Measurements from ENCODE around the gene CAMP. TPM values are rescaled to one million over a fixed set of nuclear protein-coding genes. Genes with fewer than 3 reads are reported as not detected.

CAMP gene
- total and polyA plus RNA-seq, 2 of the 13 experiments (the other 11 are each of a cell fraction or from before 2014, with no cell fraction given), result not detected

DNA sequence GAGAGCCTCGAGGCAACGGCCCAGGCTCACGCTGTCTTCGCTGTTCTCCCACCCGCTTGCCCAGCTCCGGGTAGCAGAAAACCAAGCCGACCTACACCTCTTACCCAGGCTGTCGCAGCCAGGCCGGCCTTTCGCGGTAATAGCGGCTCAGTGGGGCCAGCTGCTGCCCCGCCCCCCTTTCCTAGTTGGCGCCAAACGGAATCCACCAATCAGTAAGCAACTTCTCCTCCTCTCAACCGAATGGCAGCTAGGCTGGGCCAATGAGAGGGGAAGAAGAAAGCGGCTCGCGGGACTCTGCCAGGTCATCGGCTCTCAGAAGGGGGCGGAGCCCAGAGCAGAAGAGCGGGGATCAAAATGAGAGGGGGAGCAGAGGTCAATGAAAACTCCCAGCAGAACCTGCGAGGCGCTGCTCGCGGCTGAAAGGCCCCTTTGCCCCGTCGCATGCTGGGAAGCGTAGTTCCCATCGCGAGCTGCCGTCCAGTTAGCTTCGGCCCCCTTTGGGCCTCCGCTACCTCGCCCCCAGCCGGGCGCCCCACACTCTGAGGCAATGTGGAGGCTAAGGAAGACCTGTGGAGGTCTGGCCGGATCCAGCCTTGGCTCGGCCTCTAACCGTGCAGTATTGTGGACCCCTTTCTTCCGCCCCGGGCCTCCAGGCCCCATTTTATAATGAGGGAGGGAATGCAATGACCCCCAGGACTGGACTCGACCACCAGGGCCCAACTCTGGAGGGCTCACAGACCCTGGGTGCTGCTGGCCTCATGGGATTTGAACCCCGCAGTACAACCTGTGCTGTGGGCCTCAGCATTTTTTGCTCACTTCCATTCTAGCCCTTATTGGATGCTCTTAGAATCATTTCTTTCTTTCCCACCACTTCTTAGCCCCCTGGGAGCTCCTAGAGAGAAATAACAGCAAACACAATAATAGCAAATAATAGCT, 34.8 kb upstream of the CAMP start, which contains the start of gene CDC25A (continued):
- TF ChIP-seq, protein P1, sequence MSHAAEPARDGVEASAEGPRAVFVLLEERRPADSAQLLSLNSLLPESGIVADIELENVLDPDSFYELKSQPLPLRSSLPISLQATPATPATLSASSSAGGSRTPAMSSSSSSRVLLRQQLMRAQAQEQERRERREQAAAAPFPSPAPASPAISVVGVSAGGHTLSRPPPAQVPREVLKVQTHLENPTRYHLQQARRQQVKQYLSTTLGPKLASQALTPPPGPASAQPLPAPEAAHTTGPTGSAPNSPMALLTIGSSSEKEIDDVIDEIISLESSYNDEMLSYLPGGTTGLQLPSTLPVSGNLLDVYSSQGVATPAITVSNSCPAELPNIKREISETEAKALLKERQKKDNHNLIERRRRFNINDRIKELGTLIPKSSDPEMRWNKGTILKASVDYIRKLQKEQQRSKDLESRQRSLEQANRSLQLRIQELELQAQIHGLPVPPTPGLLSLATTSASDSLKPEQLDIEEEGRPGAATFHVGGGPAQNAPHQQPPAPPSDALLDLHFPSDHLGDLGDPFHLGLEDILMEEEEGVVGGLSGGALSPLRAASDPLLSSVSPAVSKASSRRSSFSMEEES (CRISPR knock-in tag; IDR thresholded peaks at IDR 0.05), result peak; percentile 14; the same call in 1 of the 2 replicates
- TF ChIP-seq ZNF292 (CRISPR knock-in tag; IDR thresholded peaks at IDR 0.05; ENCODE audit: borderline replicate concordance, low read depth) (peak; percentile 33; the same call in 1 of the 2 replicates), RCOR2 (CRISPR knock-in tag; IDR thresholded peaks at IDR 0.05) (0 out of 2 replicates have a peak, but pooled peaks have one; percentile 33), ZNF20 (CRISPR knock-in tag; IDR thresholded peaks at IDR 0.05) (no peak), ZFX (CRISPR knock-in tag; IDR thresholded peaks at IDR 0.05; ENCODE audit: low read depth) (peak; percentile 93), MLLT10 (CRISPR knock-in tag; IDR thresholded peaks at IDR 0.05) (no peak), MYPOP (CRISPR knock-in tag; IDR thresholded peaks at IDR 0.05) (0 out of 2 replicates have a peak, but pooled peaks have one; percentile 44), ZNF503 (CRISPR knock-in tag; IDR thresholded peaks at IDR 0.05) (no peak), PPARG (CRISPR knock-in tag; conservative IDR thresholded peaks at IDR 0.05) (peak; percentile 30; the same call in 1 of the 2 replicates), GATAD1 (CRISPR knock-in tag; IDR thresholded peaks at IDR 0.05) (peak; percentile 50; the same call in 1 of the 2 replicates)
- TF ChIP-seq, protein P2, sequence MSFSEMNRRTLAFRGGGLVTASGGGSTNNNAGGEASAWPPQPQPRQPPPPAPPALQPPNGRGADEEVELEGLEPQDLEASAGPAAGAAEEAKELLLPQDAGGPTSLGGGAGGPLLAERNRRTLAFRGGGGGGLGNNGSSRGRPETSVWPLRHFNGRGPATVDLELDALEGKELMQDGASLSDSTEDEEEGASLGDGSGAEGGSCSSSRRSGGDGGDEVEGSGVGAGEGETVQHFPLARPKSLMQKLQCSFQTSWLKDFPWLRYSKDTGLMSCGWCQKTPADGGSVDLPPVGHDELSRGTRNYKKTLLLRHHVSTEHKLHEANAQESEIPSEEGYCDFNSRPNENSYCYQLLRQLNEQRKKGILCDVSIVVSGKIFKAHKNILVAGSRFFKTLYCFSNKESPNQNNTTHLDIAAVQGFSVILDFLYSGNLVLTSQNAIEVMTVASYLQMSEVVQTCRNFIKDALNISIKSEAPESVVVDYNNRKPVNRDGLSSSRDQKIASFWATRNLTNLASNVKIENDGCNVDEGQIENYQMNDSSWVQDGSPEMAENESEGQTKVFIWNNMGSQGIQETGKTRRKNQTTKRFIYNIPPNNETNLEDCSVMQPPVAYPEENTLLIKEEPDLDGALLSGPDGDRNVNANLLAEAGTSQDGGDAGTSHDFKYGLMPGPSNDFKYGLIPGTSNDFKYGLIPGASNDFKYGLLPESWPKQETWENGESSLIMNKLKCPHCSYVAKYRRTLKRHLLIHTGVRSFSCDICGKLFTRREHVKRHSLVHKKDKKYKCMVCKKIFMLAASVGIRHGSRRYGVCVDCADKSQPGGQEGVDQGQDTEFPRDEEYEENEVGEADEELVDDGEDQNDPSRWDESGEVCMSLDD (CRISPR knock-in tag; IDR thresholded peaks at IDR 0.05; ENCODE audit: borderline replicate concordance), result peak; percentile 61; the same call in 1 of the 2 replicates
- TF ChIP-seq, protein P3, sequence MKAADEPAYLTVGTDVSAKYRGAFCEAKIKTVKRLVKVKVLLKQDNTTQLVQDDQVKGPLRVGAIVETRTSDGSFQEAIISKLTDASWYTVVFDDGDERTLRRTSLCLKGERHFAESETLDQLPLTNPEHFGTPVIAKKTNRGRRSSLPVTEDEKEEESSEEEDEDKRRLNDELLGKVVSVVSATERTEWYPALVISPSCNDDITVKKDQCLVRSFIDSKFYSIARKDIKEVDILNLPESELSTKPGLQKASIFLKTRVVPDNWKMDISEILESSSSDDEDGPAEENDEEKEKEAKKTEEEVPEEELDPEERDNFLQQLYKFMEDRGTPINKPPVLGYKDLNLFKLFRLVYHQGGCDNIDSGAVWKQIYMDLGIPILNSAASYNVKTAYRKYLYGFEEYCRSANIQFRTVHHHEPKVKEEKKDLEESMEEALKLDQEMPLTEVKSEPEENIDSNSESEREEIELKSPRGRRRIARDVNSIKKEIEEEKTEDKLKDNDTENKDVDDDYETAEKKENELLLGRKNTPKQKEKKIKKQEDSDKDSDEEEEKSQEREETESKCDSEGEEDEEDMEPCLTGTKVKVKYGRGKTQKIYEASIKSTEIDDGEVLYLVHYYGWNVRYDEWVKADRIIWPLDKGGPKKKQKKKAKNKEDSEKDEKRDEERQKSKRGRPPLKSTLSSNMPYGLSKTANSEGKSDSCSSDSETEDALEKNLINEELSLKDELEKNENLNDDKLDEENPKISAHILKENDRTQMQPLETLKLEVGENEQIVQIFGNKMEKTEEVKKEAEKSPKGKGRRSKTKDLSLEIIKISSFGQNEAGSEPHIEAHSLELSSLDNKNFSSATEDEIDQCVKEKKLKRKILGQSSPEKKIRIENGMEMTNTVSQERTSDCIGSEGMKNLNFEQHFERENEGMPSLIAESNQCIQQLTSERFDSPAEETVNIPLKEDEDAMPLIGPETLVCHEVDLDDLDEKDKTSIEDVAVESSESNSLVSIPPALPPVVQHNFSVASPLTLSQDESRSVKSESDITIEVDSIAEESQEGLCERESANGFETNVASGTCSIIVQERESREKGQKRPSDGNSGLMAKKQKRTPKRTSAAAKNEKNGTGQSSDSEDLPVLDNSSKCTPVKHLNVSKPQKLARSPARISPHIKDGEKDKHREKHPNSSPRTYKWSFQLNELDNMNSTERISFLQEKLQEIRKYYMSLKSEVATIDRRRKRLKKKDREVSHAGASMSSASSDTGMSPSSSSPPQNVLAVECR (CRISPR knock-in tag; IDR thresholded peaks at IDR 0.05; ENCODE audit: borderline replicate concordance), result peak; percentile 100
- TF ChIP-seq, protein P4, sequence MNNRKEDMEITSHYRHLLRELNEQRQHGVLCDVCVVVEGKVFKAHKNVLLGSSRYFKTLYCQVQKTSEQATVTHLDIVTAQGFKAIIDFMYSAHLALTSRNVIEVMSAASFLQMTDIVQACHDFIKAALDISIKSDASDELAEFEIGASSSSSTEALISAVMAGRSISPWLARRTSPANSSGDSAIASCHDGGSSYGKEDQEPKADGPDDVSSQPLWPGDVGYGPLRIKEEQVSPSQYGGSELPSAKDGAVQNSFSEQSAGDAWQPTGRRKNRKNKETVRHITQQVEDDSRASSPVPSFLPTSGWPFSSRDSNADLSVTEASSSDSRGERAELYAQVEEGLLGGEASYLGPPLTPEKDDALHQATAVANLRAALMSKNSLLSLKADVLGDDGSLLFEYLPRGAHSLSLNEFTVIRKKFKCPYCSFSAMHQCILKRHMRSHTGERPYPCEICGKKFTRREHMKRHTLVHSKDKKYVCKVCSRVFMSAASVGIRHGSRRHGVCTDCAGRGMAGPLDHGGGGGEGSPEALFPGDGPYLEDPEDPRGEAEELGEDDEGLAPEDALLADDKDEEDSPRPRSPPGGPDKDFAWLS (CRISPR knock-in tag; IDR thresholded peaks at IDR 0.05; ENCODE audit: borderline replicate concordance), result no peak

Measured in HepG2 (cell line).